Left kidney (tissue), 8 donors: Measurements from ENCODE around the gene TAAR9. TPM values are rescaled to one million over a fixed set of nuclear protein-coding genes. Genes with fewer than 3 reads are reported as not detected.

Source experiments
- DNase-seq: peaks from one replicate; pipeline ENCODE4 v3.0.0-alpha.2; 2013
- long read RNA-seq, 8 donors: transcript quantifications; one replicate each; lab custom pipeline, GENCODE V29; 2026
- polyA plus RNA-seq: library from polyadenylated mRNA; unstranded; fragments of 120-200 nt; gene quantifications from one replicate; pipeline ENCODE4 v1.2.1, GENCODE V29; 2013; ENCODE audit not compliant: insufficient read length

TAAR9 gene
- not detected for polyA plus RNA-seq
- long read RNA-seq, donor 1: 0 reads
- long read RNA-seq, donor 2: 0 reads
- long read RNA-seq, donor 3: 0 reads
- long read RNA-seq, donor 4: 0 reads
- long read RNA-seq, donor 5: 0 reads
- long read RNA-seq, donor 6: 0 reads
- long read RNA-seq, donor 7: 0 reads
- long read RNA-seq, donor 8: 0 reads

- no peak for DNase-seq
These were observed at the start of gene TAAR9 for GRCh38 chr6:132537977-132538376. Gene TAAR9 (plus strand): TSS chr6:132538277. CDS start chr6:132538290, 13 bp downstream.

- no peak for DNase-seq
These were observed 48.7 kb upstream of the TAAR9 start for GRCh38 chr6:132489376-132489775.

GRCh38 chr6:132490024-132490423 lies 48.1 kb upstream of the TAAR9 start:
- no peak for DNase-seq

- no peak for DNase-seq
These were observed 47.4 kb upstream of the TAAR9 start for GRCh38 chr6:132490478-132491204.

- no peak for DNase-seq
These were observed 46.8 kb upstream of the TAAR9 start for GRCh38 chr6:132491303-132491702.

GRCh38 chr6:132491881-132492280 lies 46.2 kb upstream of the TAAR9 start:
- no peak for DNase-seq

GRCh38 chr6:132494954-132495353 lies 43.1 kb upstream of the TAAR9 start:
- DNase-seq: no peak

- no peak for DNase-seq
These were observed 42.4 kb upstream of the TAAR9 start for GRCh38 chr6:132495604-132496079.

- DNase-seq: no peak
These were observed 41.4 kb upstream of the TAAR9 start for GRCh38 chr6:132496519-132497180.

GRCh38 chr6:132498638-132499037 lies 39.4 kb upstream of the TAAR9 start:
- no peak for DNase-seq

GRCh38 chr6:132499757-132500156 lies 38.3 kb upstream of the TAAR9 start:
- no peak for DNase-seq

GRCh38 chr6:132504757-132505156 lies 33.3 kb upstream of the TAAR9 start:
- no peak for DNase-seq

- DNase-seq: no peak
These were observed 32.9 kb upstream of the TAAR9 start for GRCh38 chr6:132505158-132505557.

GRCh38 chr6:132506461-132506860 lies 31.6 kb upstream of the TAAR9 start:
- no peak for DNase-seq

- no peak for DNase-seq
These were observed 30.9 kb upstream of the TAAR9 start for GRCh38 chr6:132506869-132507808.

- no peak for DNase-seq
These were observed 26.8 kb upstream of the TAAR9 start for GRCh38 chr6:132511210-132511830.

- no peak for DNase-seq
These were observed 26.3 kb upstream of the TAAR9 start for GRCh38 chr6:132511831-132512220.

GRCh38 chr6:132512342-132512637 lies 25.8 kb upstream of the TAAR9 start:
- no peak for DNase-seq

GRCh38 chr6:132512638-132513632 lies 25.1 kb upstream of the TAAR9 start, which contains the start of gene STX7:
Gene STX7 (minus strand): TSS chr6:132513116. CDS start chr6:132503530, 9,586 bp downstream.
- DNase-seq: peak; percentile 90

- no peak for DNase-seq
These were observed 24.1 kb upstream of the TAAR9 start for GRCh38 chr6:132513831-132514545.
